Measurements from ENCODE around the gene LAMP1.
"Not testable (repeated sequence)": the region's sequence is repeated elsewhere in the genome, so short reads cannot be mapped to it uniquely, and the experiment has no call there.

LAMP1 gene

DNA sequence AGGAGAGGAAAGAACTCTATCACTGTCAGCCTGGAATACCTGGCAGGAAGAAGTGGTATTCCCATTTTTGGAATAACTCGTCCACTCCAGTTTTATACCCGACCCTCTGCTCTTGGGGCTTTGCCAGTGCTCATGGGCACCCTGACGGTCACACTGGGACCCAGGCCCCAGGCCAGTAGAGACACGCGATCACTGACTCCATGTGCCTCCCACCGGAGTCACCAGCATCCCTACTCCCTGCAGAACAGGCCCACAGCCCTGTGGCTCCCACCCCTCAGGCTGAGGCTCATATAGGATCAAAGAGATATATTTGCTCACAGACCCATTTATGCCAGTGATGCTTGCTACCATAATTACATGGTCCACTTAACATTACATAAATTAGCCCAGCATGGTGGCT is 63.4 kb downstream of the LAMP1 start:
- no peak for DNase-seq

- no peak for DNase-seq
These were observed 64.4 kb downstream of the LAMP1 start for GRCh38 chr13:113361406-113361805.

GRCh38 chr13:113364311-113364889 is 67.4 kb downstream of the LAMP1 start:
- no peak for DNase-seq

DNA sequence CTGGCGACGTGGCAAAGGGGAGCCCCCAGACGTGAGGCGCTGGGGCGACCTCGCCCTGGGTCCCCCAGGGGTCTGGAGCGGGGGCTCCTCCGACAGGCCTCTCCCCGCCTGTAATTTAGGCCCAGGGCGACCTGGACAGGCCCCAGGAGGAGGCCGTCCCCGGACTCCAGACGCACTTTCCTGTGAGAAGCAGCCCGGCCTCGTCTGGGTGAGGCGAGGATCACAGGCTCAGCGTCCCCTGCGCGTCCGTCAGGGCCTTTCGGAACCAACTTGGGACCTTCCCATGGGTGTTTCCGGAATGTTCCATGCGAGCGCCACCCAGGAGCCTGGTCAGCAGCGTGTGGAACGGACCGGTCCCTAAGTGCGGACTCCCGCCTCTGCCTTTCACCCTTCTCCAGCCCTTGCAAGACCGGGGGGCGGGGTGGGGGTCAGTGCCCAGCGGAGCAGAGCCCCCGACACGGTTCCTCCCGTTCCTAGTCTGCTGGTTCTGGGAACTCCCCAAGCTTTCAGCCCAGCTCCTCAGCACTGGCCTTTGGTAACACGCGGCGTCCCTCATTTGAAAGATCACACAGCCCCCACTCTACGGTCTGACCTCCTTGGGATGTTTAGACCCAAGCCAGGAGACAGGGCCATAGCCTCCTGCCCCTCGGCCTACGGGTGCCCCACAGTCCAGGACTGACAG is 68.0 kb downstream of the LAMP1 start:
- no peak for DNase-seq

DNA sequence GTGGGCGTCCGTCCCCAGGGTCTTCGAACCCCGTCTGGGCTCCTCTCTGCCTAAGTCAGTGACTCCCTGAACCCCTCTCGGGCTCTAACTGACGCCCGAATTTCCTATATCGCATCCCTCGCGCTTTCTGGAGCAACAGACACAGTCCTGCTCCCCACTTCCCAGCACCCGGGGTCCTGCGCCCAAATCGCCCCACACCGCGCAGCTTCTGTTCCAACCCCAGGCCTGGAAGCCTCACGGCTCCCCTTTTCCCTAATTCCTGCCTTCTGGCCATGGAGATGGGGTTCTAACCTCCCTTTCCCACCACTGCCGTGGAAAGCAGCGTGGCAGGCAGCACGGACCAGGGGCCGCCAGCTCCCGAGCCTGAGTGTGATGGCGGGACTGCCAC is 68.5 kb downstream of the LAMP1 start:
- no peak for DNase-seq

- no peak for DNase-seq
These were observed 69.0 kb downstream of the LAMP1 start for GRCh38 chr13:113365971-113366588.

DNA sequence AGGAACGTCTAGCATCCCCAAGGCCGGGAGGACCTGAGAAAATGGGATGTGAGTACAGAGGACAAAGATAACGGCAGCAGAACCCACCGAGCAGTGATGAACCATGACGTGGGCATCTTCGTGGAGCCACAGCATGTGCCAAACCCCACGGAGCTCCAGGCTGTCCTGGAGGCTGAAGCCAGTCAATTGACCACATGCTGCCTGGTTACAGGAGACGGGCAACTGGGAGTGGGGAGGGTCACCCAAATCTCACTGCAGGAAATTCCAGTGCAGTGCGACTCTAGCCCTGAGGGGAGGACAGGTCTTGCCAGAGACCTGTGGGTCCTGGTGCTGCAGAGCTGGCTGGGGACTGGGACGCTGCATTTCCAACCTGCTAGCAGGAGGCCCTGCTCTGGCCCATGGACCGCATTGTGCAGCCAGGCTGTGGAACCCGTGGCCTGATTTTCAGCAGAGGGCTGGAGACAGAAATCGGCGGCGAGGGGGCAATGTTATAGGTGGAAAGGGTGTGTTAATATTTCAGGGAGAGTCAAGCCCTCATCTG is 70.1 kb downstream of the LAMP1 start:
- DNase-seq: no peak

GRCh38 chr13:113367771-113368170 is 70.7 kb downstream of the LAMP1 start:
- no peak for DNase-seq

DNA sequence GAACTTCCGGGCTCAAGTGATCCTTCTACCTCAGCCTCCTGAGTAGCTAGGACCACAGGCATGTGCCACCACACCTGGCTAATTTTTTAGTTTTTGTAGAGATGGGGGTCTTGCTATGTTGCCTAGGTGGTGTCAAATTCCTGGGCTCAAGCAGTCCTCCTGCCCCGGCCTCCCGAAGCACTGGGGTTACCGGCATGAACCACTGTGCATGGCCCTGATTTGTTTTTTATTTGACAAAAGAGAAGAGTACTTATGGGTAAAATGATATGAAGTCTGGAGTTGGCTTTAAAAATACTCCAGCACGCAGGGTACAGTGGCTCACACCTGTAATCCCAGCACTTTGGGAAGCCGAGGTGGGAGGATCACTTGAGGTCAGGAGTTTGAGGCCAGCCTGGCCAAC is 71.3 kb downstream of the LAMP1 start:
- DNase-seq: not testable (repeated sequence)

- DNase-seq: no peak
These were observed 72.2 kb downstream of the LAMP1 start for GRCh38 chr13:113369189-113369588.

GRCh38 chr13:113369881-113370280 is 72.8 kb downstream of the LAMP1 start:
- no peak for DNase-seq

DNA sequence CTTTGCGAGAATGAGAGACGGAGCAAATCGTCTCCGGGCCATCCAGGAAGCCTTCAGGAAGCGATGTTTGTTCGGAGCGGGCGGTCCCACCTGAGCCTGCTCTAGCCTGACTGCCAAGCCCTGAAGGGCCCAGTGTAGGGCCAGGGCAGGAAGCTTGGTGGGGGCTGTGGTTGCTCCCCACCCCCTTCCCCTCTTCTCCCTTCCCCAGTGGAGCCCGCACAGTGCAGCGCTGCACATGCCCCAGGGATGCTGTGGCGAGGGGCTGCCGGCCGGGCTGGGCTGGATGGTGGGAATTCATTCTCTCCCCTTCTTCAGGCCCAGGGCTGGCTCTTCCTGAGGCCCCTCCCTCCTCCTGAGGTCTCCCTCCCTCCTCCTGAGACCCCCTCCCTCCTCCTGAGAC is 74.0 kb downstream of the LAMP1 start:
- no peak for DNase-seq

DNA sequence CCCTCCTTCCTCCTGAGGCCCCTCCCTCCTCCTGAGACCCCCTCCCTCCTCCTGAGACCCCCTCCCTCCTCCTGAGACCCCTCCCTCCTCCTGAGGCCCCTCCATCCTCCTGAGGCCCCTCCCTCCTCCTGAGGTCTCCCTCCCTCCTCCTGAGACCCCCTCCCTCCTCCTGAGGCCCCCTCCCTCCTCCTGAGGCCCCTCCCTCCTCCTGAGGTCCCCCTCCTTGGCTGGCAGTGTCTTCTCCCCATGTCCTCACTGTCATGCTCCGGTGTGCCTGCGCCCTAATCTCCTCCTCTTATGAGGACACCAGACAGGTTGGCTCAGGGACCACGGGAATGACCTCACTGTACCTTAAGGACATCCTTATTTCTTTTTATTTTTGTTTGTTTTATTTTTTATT is 74.7 kb downstream of the LAMP1 start:
- DNase-seq: not testable (repeated sequence)
